GM12874 (cell line): ENCODE results near the gene ST3GAL3.

ENCODE experiments used
- TF ChIP-seq, protein P1 (sequence below): IDR thresholded peaks from 2 replicates; pipeline ENCODE4 v1.5.1; 2011; ENCODE audit warnings: low read depth, mild to moderate bottlenecking, control low read depth, low read length, moderate library complexity; ENCODE audit not compliant: insufficient read depth

ST3GAL3 gene

DNA sequence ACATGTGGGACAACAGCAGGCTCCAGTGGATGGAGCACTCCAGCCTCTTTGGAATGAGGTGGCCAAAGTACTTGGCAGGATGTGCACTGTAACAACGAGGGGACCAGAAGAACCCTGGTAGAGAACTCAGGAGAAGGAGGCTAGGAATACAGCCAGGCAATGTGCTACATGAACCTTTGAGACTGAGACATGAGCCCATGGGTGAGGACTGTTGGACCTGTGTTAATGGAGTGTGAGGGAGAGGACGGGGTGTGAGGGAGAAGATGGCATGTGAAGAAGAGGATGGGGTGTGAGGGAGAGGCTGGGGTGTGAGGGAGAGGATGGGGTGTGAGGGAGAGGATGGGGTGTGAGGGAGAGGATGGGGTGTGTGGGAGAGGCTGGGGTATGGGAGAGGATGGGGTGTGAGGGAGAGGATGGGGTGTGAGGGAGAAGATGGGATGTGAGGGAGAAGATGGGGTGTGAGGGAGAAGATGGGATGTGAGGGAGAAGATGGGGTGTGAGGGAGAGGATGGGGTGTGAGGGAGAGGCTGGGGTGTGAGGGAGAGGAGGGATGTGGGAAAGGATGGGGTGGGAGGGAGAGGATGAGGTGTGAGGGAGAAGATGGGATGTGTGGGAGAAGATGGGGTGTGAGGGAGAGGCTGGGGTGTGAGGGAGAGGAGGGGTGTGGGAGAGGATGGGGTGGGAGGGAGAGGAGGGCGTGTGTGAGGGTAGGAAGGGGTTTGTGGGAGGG is 164.0 kb downstream of the ST3GAL3 start:
- TF ChIP-seq, protein P1, sequence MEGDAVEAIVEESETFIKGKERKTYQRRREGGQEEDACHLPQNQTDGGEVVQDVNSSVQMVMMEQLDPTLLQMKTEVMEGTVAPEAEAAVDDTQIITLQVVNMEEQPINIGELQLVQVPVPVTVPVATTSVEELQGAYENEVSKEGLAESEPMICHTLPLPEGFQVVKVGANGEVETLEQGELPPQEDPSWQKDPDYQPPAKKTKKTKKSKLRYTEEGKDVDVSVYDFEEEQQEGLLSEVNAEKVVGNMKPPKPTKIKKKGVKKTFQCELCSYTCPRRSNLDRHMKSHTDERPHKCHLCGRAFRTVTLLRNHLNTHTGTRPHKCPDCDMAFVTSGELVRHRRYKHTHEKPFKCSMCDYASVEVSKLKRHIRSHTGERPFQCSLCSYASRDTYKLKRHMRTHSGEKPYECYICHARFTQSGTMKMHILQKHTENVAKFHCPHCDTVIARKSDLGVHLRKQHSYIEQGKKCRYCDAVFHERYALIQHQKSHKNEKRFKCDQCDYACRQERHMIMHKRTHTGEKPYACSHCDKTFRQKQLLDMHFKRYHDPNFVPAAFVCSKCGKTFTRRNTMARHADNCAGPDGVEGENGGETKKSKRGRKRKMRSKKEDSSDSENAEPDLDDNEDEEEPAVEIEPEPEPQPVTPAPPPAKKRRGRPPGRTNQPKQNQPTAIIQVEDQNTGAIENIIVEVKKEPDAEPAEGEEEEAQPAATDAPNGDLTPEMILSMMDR, result no peak

DNA sequence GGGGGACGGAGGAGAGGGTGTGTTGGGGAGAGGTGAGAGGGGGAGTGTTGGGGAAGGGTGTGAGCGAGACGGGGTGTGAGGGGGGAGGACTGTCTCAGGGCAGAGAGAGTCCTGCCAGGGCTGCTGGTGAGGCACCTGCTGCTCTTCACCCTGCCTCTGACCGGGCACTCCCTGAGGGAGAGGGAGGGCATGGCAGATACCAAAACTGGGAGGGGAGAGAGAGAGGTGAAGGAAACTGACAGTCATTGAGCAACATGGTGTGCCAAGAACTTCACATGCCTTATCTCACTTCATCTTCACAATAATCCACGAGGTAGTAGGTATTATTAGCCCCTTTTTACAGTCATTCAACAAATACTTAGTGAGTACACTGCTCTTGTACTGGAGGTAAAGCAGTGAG is 164.9 kb downstream of the ST3GAL3 start:
- TF ChIP-seq, protein P1, result no peak

DNA sequence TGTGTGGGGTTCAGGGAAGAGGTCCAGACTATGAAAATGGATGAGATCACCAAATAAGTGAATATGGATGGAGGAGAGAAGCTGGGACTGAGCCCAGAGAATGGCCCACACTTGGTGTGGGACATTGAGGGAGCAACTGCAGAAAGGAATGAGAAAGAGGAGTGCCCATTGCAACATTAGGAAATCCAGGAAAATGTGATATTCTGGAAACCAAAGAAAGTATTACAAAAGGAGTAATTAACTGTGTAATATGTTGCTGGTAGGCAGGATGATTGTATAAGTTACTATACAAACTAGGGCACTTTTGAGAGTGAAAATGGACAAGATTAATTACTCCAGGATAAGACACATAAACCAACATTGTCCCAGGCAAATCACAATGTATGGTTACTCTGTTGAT is 166.5 kb downstream of the ST3GAL3 start:
- TF ChIP-seq, protein P1, result no peak

DNA sequence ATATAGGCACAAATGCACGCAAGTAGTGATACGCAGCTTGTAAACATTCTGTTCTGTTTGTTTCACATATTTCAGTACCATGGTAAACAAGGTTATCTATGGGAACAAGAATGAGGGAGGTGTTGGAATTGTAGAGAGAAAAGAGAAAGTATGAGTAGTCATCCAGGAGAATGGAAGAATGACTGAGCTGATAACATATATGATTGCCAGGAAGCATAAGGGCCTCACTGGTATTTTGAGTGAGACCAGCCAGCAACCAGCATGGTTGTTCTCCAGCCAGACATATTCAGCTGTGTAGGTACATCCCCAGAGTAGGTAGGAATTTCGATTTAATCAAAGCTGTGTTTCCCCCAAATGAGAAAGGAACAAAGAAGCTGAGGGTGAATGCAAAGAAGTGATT is 167.4 kb downstream of the ST3GAL3 start:
- TF ChIP-seq, protein P1, result no peak

DNA sequence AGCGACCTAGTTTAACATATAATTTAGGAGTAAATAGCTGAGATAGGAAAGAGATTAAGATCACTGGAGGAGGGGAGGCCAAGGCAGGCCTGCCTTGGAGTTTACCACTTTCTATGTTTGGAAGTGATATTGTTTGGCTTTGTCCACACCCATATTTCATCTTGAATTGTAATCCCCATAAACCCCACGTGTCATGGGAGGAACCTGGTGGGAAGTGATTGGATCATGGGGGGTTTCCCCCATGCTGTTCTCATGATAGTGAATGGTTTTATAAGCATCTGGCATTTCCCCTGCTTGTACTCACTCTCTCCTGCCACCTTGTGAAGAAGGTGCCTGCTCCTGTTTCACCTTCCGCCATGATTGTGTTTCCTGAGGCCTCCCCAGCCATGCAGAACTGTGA is 168.0 kb downstream of the ST3GAL3 start:
- TF ChIP-seq, protein P1, result no peak

DNA sequence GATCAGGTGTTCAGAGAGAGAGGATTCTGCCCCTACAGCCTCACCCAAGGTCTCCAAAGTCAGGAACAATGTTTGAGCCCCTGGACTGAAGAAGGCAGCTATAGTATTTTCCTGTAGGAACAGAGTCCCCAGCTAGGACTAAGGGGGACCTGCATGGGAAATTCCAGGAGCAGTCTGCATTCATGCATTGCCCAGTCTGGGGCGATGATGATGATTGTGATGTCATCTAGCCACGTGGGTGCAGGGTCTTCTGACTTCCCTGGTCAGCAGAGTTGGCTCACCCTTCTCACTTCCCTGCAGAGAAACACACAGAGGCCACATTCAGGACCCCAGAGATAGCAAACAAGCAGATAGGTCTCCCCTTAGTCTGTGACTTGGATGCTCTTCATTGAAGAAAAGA is 169.8 kb downstream of the ST3GAL3 start:
- TF ChIP-seq, protein P1, result no peak

DNA sequence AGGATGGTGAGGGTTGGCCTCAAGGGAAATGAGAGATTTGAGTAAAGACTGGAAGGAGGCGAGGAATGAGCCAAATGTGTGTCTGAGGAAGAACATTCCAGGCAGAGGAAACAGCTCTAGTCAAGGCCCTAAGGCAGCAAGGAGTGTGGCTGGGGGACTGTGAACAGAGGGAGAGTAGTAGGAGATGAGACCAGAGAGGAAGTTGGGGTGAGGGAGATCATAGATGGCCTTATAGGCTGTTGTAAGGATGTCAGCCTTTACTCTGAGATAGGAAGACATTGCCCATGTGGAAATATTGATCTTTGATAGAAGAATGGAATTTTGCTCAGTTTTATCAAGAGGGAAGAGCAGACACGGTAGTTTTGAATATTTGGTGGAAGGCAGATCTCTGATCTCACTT is 171.1 kb downstream of the ST3GAL3 start:
- TF ChIP-seq, protein P1, result no peak

DNA sequence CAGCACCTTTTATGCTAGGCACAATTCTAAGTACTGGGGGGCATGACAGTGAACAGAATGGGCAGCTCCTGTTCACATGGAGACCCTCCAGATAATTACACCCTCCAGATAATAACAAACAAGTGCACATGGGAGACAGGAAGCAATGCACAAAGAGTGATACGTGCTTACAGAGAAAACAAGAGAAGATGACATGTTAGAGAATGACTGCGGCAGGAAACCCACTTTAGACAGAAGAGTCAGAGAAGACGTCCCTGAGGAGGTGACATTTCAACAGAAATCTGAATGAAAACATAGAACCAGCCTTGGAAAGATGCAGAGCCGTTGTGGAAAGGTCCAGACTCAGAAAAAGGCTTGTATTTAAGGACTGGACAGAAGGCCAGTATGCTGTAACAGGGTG is 171.5 kb downstream of the ST3GAL3 start:
- TF ChIP-seq, protein P1, result no peak
